HG03066 (cell line): ENCODE data around the gene CDKN2B-AS1.

Experiments used
- ATAC-seq: cut with Tn5 transposase; IDR thresholded peaks from one replicate; pipeline ENCODE4 v1.9.1; 2021; ENCODE audit warnings: low read depth; ENCODE audit not compliant: unreplicated experiment

The CDKN2B-AS1 gene

DNA sequence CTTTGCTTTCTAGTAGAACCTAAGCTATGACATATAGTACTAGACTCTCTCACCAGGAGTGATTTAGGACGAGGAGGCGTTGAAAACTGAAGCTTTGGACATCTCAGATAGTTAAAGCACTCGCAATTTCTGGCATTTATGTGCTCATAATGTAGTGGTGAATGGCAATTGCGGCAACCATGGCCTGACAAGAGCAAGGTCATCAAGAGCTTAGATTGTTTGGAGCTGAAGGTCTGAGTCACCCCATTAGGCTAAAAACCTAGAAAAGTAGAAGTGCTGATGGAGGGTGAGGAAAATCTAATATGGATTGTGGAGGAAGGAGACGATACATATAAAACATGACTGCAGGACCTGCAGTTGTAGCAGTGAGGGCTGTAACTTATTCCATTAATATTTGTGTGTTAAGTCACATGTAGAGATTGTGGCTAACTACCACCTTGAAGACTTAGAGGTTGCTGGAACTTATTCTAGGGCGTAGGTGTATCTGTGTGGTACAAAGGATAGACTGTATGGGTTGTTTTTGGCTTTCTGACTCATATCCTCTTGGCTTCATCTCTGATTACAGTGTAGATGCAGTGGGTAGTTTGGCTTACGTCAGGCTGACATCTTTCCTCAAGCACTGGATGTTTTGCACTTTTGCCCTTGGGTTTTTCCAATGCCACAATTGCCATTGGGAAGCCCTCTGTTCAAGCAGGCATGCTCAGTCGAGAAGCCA lies 153.4 kb downstream of the CDKN2B-AS1 start:
- no peak for ATAC-seq

- no peak for ATAC-seq
Observed at GRCh38 chr9:22148528-22148875, 153.9 kb downstream of the CDKN2B-AS1 start.

DNA sequence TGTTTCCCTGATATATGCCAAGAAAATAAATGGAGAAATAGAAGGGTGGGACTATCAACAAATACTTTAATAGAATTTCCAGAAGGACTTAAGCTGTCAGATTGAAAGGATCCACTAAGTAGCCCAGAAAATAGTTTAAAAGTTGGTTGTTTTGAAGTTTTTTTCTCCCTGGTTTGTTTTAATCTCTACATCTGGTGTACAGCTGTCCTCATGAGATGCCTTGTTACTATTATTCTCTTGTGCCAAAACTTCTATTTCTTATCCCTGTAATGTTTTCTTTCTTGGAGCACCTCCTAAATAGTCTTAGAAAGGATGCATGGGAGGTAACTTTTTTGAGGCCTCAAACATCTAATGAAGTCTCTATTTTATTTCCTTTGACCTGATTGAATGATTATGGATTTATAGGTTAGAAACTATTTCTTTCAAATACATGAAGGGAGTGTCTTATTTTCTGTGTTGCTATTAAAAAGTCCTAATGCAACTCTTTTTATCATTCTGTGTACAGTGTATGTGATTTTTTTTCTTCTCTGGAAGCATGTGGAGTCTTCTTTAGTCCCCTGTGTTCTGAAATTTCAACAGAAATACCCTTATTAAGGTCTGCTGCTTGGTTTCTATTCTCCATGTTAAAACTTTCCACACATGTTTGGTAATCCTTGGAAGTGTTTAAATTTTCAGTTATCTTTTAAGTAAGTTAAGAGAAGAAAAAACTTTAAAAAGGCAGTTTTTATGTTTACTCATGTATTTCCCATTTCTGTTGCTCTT lies 154.5 kb downstream of the CDKN2B-AS1 start:
- ATAC-seq = no peak

- no peak for ATAC-seq
Observed at GRCh38 chr9:22154064-22154463, 159.5 kb downstream of the CDKN2B-AS1 start.

GRCh38 chr9:22156586-22156985 lies 162.0 kb downstream of the CDKN2B-AS1 start:
- ATAC-seq = no peak

- ATAC-seq = no peak
Observed at GRCh38 chr9:22157276-22157675, 162.7 kb downstream of the CDKN2B-AS1 start.

GRCh38 chr9:22157828-22158227 lies 163.2 kb downstream of the CDKN2B-AS1 start:
- no peak for ATAC-seq

DNA sequence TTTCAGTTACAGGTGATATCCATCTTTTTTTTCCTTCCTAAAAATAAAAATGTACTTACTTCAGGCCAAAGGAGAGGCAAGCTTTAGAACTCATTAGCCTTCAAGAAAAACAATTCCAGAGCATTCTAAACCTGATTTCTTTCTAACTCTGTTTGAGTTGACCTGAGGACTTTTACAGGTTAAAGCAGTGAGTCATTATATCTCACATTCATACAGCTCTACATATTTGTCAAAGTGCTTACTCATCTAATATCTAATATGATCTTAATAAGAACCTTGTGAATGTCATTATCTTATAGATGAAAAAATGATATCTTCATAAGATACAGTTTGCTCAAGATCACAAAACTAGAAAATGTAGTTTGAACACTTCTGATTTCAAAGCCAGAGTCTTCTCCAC lies 163.7 kb downstream of the CDKN2B-AS1 start:
- ATAC-seq = no peak

GRCh38 chr9:22158927-22159346 lies 164.3 kb downstream of the CDKN2B-AS1 start:
- ATAC-seq = no peak

DNA sequence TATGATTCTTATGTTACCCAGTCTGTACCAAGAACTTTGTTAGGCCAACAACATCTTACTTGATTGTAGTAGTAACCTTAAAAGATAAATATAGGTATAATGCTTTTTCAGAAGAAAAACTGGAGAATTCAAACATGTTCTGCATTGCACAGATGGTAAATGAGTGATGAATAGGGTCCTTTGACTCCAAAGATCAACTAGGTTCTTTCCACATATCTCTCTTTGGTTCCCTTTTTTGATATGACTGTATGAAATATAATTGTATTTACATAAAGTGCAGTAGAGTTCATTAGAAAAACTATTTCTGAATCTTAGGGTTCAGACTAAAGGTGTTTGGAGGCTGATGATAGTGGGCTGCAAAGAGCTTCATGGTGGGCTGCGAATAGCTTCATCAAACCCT lies 165.0 kb downstream of the CDKN2B-AS1 start:
- ATAC-seq = no peak

- ATAC-seq = no peak
Observed at GRCh38 chr9:22160221-22160620, 165.6 kb downstream of the CDKN2B-AS1 start.

GRCh38 chr9:22165144-22165543 lies 170.6 kb downstream of the CDKN2B-AS1 start:
- no peak for ATAC-seq

DNA sequence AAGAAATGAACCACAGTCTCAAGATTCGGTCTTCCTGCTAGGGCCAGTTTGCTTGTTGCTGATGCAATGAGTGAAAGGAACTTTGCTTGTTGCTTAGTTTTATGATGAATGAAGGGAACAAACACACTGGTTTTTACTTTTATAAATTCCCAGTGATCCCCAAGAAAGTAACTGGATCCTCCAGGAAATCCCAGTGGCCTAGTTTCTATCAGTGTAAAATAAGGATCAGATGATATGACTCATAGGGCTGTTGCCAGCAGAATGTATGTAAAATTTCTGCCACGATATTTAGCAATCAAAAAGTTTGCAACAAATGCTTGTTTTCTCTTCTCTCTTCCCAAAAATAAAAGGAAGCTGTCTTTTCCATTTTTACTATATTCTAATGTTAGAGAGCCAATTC lies 174.7 kb downstream of the CDKN2B-AS1 start:
- no peak for ATAC-seq

GRCh38 chr9:22169727-22170503 lies 175.3 kb downstream of the CDKN2B-AS1 start:
- no peak for ATAC-seq
